GM12878 (cell line): ENCODE results near the gene CBLB. TPM values are rescaled to one million over a fixed set of nuclear protein-coding genes. Genes with fewer than 3 reads are reported as not detected.

ENCODE experiments used
- ATAC-seq: fragments of 200-7000 bp; cut with Tn5 transposase; 3 replicates; pipeline ENCODE4 v1.9.1; 2020; ENCODE audit warnings: mild to moderate bottlenecking, moderate library complexity
- BruUV-seq: library from RNA; stranded (reverse); fragments of 400-500 nt; replicated peaks from 2 replicates; lab custom pipeline; 2021; lab: Mats Ljungman, UMichigan
- CTCF ChIA-PET: fragments of 300-600 bp; sonication (Branson Sonifier 250); formaldehyde crosslinking; extraction: SDS; loops from one replicate; lab custom pipeline; 2021; ENCODE audit warnings: inconsistent platforms; lab: Yijun Ruan, JAX
- POLR2A ChIA-PET: fragments of 350-600 bp; formaldehyde crosslinking; extraction: SDS; loops from one replicate; lab custom pipeline; 2021; ENCODE audit warnings: inconsistent platforms; lab: Charles Lee
- RAD21 ChIA-PET: fragments of 300-600 bp; sonication (Branson Sonifier 250); formaldehyde crosslinking; loops from one replicate; lab custom pipeline; 2023; ENCODE audit warnings: antibody characterized with exemption; ENCODE audit not compliant: unreplicated experiment; lab: Charles Lee
- SMC1A ChIA-PET: fragments of 300-600 bp; sonication (Branson Sonifier 250); formaldehyde crosslinking; loops from one replicate; lab custom pipeline; 2023; ENCODE audit not compliant: unreplicated experiment, uncharacterized antibody; lab: Charles Lee
- DNase-seq: peaks from one replicate; pipeline ENCODE4 v3.0.0-alpha.2; 2011; ENCODE audit warnings: low read depth, low spot score
- FAIRE-seq: peaks from 3 replicates; lab custom pipeline; 2011; peaks lifted over from hg19 to GRCh38; lab: Jason Lieb, UNC
- H2AFZ ChIP-seq: 2 replicates; pipeline ENCODE4 v1.6.0; 2011; ENCODE audit warnings: low read depth, low read length, control low read depth; ENCODE audit not compliant: control insufficient read depth
- H3K27ac ChIP-seq: 2 replicates; pipeline ENCODE4 v1.5.1; 2011; ENCODE audit warnings: control low read depth; ENCODE audit not compliant: control insufficient read depth, insufficient read depth
- H3K27me3 ChIP-seq, 2 experiments: replicated peaks in 1 of 2; 2 replicates each; pipeline versions ENCODE4 v1.6.0 to v1.6.1; 2011; ENCODE audit warnings: low read length in 1 of 2; ENCODE audit not compliant: control insufficient read depth in 2 of 2, insufficient read depth in 2 of 2
- H3K36me3 ChIP-seq, 2 experiments: 2 replicates each; pipeline ENCODE4 v1.5.1; 2011; ENCODE audit warnings: low read length in 1 of 2; ENCODE audit not compliant: control insufficient read depth in 2 of 2, insufficient read depth in 2 of 2
- H3K4me1 ChIP-seq: 2 replicates; pipeline ENCODE4 v1.6.1; 2011; ENCODE audit warnings: mild to moderate bottlenecking, low read length, moderate library complexity, mixed read lengths; ENCODE audit not compliant: control insufficient read depth, insufficient read depth
- H3K4me2 ChIP-seq: 2 replicates; pipeline ENCODE4 v1.6.0; 2011; ENCODE audit warnings: control low read depth; ENCODE audit not compliant: control insufficient read depth, insufficient read depth
- H3K4me3 ChIP-seq: fragments of 200-600 bp; sonication (generic); 2 replicates; pipeline ENCODE4 v1.5.1; 2016
- H3K79me2 ChIP-seq: 2 replicates; pipeline ENCODE4 v1.6.0; 2011; ENCODE audit warnings: low read length; ENCODE audit not compliant: control insufficient read depth, insufficient read depth
- H3K9ac ChIP-seq: 2 replicates; pipeline ENCODE4 v1.8.0; 2011; ENCODE audit warnings: low read length, control low read depth, mixed read lengths; ENCODE audit not compliant: control insufficient read depth, insufficient read depth
- H3K9me3 ChIP-seq: replicated peaks from 3 replicates; pipeline ENCODE4 v1.5.1; 2011; ENCODE audit warnings: mild to moderate bottlenecking, low read length; ENCODE audit not compliant: control insufficient read depth, insufficient read depth
- H4K20me1 ChIP-seq: 2 replicates; pipeline ENCODE4 v1.6.0; 2011; ENCODE audit not compliant: control insufficient read depth, insufficient read depth
- BCL11A ChIP-seq: IDR thresholded peaks from 2 replicates; pipeline ENCODE4 v1.6.1; 2011; ENCODE audit warnings: low read depth, low read length
- ESRRA ChIP-seq: IDR thresholded peaks from 2 replicates; pipeline ENCODE4 v1.6.1; 2012; ENCODE audit warnings: mild to moderate bottlenecking, low read length, improper control_type of control experiment
- IKZF1 ChIP-seq: fragments of 450-650 bp; conservative IDR thresholded peaks from 2 replicates; pipeline ENCODE4 v1.6.1; 2017; ENCODE audit warnings: antibody characterized with exemption, mild to moderate bottlenecking
- IKZF2 ChIP-seq, 2 experiments: fragments of 450-650 bp; IDR thresholded peaks; 2 replicates each; pipeline ENCODE4 v1.6.1; 2017; ENCODE audit warnings: mild to moderate bottlenecking in 2 of 2, moderate library complexity in 2 of 2
- MEF2B ChIP-seq: fragments of 450-650 bp; IDR thresholded peaks from 2 replicates; pipeline ENCODE4 v1.6.1; 2018; ENCODE audit warnings: mild to moderate bottlenecking, moderate library complexity; ENCODE audit not compliant: partially characterized antibody, poor library complexity, severe bottlenecking
- NFIC ChIP-seq: IDR thresholded peaks from 2 replicates; pipeline ENCODE4 v1.6.1; 2012; ENCODE audit warnings: low read depth, mild to moderate bottlenecking, inconsistent platforms, low read length, moderate library complexity
- POLR2A ChIP-seq: IDR thresholded peaks from 2 replicates; pipeline ENCODE4 v1.6.1; 2011; ENCODE audit warnings: low read depth, mild to moderate bottlenecking, low read length
- SMC3 ChIP-seq: IDR thresholded peaks from 2 replicates; pipeline ENCODE4 v1.6.1; 2011; ENCODE audit warnings: low read length, improper control_type of control experiment, borderline replicate concordance
- SUPT20H ChIP-seq: IDR thresholded peaks from 2 replicates; pipeline ENCODE4 v1.6.1; 2011; ENCODE audit warnings: low read depth, mild to moderate bottlenecking, low read length, moderate library complexity, borderline replicate concordance; ENCODE audit not compliant: control insufficient read depth
- TAF1 ChIP-seq: IDR thresholded peaks from 2 replicates; pipeline ENCODE4 v1.6.1; 2011; ENCODE audit warnings: mild to moderate bottlenecking, low read depth, low read length, borderline replicate concordance
- TBL1XR1 ChIP-seq: IDR thresholded peaks from 2 replicates; pipeline ENCODE4 v1.6.1; 2012; ENCODE audit warnings: low read depth, low read length, improper control_type of control experiment
- WGBS: methylation state at CpG from one replicate; pipeline ENCODE4 v1.1.6; 2016; ENCODE audit warnings: low lambda C conversion rate; ENCODE audit not compliant: insufficient replicate concordance, insufficient coverage; ENCODE audit errors: missing lambda C conversion rate; 5-methylcytosine and 5-hydroxymethylcytosine counted together
- in situ Hi-C: fragments of 300-500 bp; cut with MboI; formaldehyde crosslinking; loops from 9 replicates; pipeline ENCODE4 v1.14.3; 2018; ENCODE audit warnings: mixed read lengths
- intact Hi-C: fragments of 100-400 bp; cut with micrococcal nuclease; formaldehyde crosslinking; loops from one replicate; pipeline ENCODE4 v1.14.2; 2022; ENCODE audit not compliant: unreplicated experiment
- polyA plus RNA-seq, 11 experiments: library from polyadenylated mRNA; depleted of rRNA in 4 of 11; unstranded in 6 of 11; stranded (reverse) in 5 of 11; fragments of >200 nt; fragmentation: Nextera tagmentation in 4 of 11; fragmentation: Illumina TruSeq in 1 of 11; extraction: Ambion mirVana in 4 of 11; extraction: Trizol in 1 of 11; gene quantifications; 1 replicate in 1 of 11; 2 replicates in 10 of 11; pipeline versions ENCODE4 v1.2.1 to v1.2.3, GENCODE V29; 2011 to 2016; ENCODE audit warnings: inconsistent platforms in 2 of 11, missing spikeins in 2 of 11, low read depth in 1 of 11
- total RNA-seq, 4 experiments: library from RNA; depleted of rRNA in 3 of 4; stranded (reverse); fragments of >200 nt in 3 of 4; fragmentation: Illumina TruSeq in 1 of 4; extraction: Trizol in 1 of 4; gene quantifications; 2 replicates each; pipeline versions ENCODE4 v1.2.1 to v1.2.3, GENCODE V29; 2013 to 2021
- TF ChIP-seq, protein P1 (sequence below): fragments of 450-650 bp; IDR thresholded peaks from 2 replicates; pipeline ENCODE4 v1.6.1; 2016; ENCODE audit warnings: mild to moderate bottlenecking
- TF ChIP-seq, protein P2 (sequence below): fragments of 450-650 bp; formaldehyde crosslinking; IDR thresholded peaks from 2 replicates; pipeline ENCODE4 v1.4.0; 2020; ENCODE audit warnings: mild to moderate bottlenecking, moderate library complexity

CBLB gene
- total and polyA plus RNA-seq, 10 of the 15 experiments (the other 5 are each of a cell fraction or from before 2014, with no cell fraction given) = 17.2 to 107 (median 41.9) TPM

DNA sequence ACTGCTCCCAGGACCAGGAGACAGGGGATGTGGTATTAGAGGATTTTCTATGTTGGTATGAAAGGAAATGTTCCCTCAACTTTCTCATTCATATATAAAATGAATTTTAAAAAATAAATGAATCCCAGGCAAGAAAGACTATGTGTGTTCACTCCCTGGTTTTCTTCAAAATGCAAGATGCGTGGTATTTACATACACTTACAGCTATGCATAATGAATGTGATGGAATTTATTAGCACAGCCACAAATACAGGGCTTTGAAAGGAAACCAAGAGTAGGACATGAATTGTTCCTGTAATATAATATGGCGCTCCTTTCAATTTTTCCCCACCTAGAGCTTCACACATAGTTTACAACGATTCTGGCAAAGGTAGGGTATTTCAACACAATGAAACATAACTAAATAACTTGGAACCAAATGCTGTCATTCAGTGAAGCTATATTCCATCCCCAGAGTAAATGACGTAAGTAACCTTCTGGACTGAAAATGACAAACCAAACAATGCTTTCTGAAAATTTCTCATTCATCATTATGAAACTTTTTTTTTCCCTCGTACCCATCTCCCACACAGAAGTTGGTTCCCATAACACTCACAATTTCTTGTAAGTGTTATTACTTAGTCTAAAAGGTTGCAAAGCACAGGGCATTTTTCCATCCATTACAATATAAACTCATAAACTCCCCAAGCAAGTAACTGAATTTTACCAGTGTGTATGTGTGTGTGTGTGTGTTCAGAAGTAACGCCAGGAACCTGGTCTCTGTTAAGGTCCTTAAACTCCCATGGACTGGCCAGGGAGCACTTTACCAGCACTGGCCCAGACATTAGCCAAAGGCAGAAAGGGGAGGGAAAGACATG lies 41.8 kb downstream of the CBLB start:
- FAIRE-seq (no peak), DNase-seq (peak; percentile 52), ATAC-seq (peak; percentile 72)
- peaks cover 3% of the 10 kb centered on the region; the same call in 2 of the 3 replicates for H3K9me3 ChIP-seq
- peaks cover 33% of the 10 kb centered on the region for H3K79me2 ChIP-seq
- H3K27ac ChIP-seq = peak overlapping the region; percentile 81
- in situ Hi-C loops (no loop called here), intact Hi-C loops (loop anchor here (5.0 kb wide), 1 partner anchor 40 kb away; the partner anchor contains the start of gene CBLB)
- ChIA-PET CTCF (interaction anchor here (0.9 to 2.0 kb wide), 4 partner anchors 8 to 18 kb away, joined by 4 to 7 read pairs (median 5); no protein-coding TSS in a partner anchor), SMC1A (interaction anchor here (0.7 to 13.7 kb wide), 14 partner anchors 11 to 476 kb away, joined by 3 to 154 read pairs (median 6); no protein-coding TSS in a partner anchor), RAD21 (interaction anchor here (0.6 to 4.7 kb wide), 14 partner anchors 8 to 476 kb away, joined by 3 to 86 read pairs (median 7); no protein-coding TSS in a partner anchor), POLR2A (interaction anchor here (0.5 to 4.2 kb wide), 7 partner anchors 10 to 489 kb away, joined by 3 to 29 read pairs (median 5); no protein-coding TSS in a partner anchor)
- peak overlapping the region; percentile 57 for H3K4me2 ChIP-seq
- peaks cover 0 to 3% of the 10 kb centered on the region in 2 experiments; a peak in 1 of 4 replicates for H3K36me3 ChIP-seq
- no peaks in the 10 kb centered on the region for H3K27me3 ChIP-seq
- H3K9ac ChIP-seq = peak overlapping the region; percentile 55; the same call in 1 of the 2 replicates
- H3K4me1 ChIP-seq = peaks cover 44% of the 10 kb centered on the region
- no peak overlapping the region for H2AFZ ChIP-seq
- BruUV-seq = no TSS peak
- no peaks in the 10 kb centered on the region for H4K20me1 ChIP-seq
- 56% methylated on average over 6 of the region's 6 CpGs for WGBS
- no peak overlapping the region for H3K4me3 ChIP-seq
- TF ChIP-seq SUPT20H (no peak), POLR2A (no peak), TAF1 (no peak), MEF2B (peak; percentile 90), TBL1XR1 (peak; percentile 41; the same call in 1 of the 2 replicates), NFIC (peak; percentile 88), IKZF1 (peak; percentile 66), ESRRA (no peak), IKZF2 (IDR thresholded peaks at IDR 0.05) (peak; percentile 77 to 80; a peak in 3 of 4 replicates), SMC3 (0 out of 2 replicates have a peak, but pooled peaks have one; percentile 23), BCL11A (peak; percentile 26; the same call in 1 of the 2 replicates)
- TF ChIP-seq, protein P1, sequence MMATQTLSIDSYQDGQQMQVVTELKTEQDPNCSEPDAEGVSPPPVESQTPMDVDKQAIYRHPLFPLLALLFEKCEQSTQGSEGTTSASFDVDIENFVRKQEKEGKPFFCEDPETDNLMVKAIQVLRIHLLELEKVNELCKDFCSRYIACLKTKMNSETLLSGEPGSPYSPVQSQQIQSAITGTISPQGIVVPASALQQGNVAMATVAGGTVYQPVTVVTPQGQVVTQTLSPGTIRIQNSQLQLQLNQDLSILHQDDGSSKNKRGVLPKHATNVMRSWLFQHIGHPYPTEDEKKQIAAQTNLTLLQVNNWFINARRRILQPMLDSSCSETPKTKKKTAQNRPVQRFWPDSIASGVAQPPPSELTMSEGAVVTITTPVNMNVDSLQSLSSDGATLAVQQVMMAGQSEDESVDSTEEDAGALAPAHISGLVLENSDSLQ = peak; percentile 74
- TF ChIP-seq, protein P2, sequence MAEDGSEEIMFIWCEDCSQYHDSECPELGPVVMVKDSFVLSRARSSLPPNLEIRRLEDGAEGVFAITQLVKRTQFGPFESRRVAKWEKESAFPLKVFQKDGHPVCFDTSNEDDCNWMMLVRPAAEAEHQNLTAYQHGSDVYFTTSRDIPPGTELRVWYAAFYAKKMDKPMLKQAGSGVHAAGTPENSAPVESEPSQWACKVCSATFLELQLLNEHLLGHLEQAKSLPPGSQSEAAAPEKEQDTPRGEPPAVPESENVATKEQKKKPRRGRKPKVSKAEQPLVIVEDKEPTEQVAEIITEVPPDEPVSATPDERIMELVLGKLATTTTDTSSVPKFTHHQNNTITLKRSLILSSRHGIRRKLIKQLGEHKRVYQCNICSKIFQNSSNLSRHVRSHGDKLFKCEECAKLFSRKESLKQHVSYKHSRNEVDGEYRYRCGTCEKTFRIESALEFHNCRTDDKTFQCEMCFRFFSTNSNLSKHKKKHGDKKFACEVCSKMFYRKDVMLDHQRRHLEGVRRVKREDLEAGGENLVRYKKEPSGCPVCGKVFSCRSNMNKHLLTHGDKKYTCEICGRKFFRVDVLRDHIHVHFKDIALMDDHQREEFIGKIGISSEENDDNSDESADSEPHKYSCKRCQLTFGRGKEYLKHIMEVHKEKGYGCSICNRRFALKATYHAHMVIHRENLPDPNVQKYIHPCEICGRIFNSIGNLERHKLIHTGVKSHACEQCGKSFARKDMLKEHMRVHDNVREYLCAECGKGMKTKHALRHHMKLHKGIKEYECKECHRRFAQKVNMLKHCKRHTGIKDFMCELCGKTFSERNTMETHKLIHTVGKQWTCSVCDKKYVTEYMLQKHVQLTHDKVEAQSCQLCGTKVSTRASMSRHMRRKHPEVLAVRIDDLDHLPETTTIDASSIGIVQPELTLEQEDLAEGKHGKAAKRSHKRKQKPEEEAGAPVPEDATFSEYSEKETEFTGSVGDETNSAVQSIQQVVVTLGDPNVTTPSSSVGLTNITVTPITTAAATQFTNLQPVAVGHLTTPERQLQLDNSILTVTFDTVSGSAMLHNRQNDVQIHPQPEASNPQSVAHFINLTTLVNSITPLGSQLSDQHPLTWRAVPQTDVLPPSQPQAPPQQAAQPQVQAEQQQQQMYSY (CRISPR knock-in tag) = no peak
